T-helper 9 cell (primary cell): ENCODE results near the gene DOC2B.

ENCODE experiments used
- DNase-seq: peaks from one replicate; pipeline ENCODE4 v3.0.0-alpha.2; 2020

Gene DOC2B

GRCh38 chr17:160336-160735, 21.1 kb downstream of the DOC2B start:
- DNase-seq = no peak

GRCh38 chr17:159609-160008, 21.8 kb downstream of the DOC2B start:
- DNase-seq = no peak

- DNase-seq = no peak
Observed at GRCh38 chr17:158379-158778, 23.1 kb downstream of the DOC2B start.

- DNase-seq = no peak
Observed at GRCh38 chr17:157901-158300, 23.5 kb downstream of the DOC2B start.

GRCh38 chr17:156946-157345, 24.5 kb downstream of the DOC2B start:
- no peak for DNase-seq

GRCh38 chr17:156094-156621, 25.3 kb downstream of the DOC2B start:
- DNase-seq = no peak

GRCh38 chr17:155576-155975, 25.9 kb downstream of the DOC2B start:
- DNase-seq = no peak

GRCh38 chr17:153851-154250, 27.6 kb downstream of the DOC2B start:
- no peak for DNase-seq

- no peak for DNase-seq
Observed at GRCh38 chr17:152860-153420, 28.5 kb downstream of the DOC2B start.

- no peak for DNase-seq
Observed at GRCh38 chr17:151886-152859, 29.3 kb downstream of the DOC2B start.

GRCh38 chr17:151004-151403, 30.4 kb downstream of the DOC2B start:
- DNase-seq = no peak

GRCh38 chr17:149897-150584, 31.4 kb downstream of the DOC2B start:
- no peak for DNase-seq

GRCh38 chr17:149231-149630, 32.2 kb downstream of the DOC2B start:
- no peak for DNase-seq

- no peak for DNase-seq
Observed at GRCh38 chr17:148757-149156, 32.7 kb downstream of the DOC2B start.

- DNase-seq = no peak
Observed at GRCh38 chr17:147796-148740, 33.4 kb downstream of the DOC2B start.

GRCh38 chr17:146983-147761, 34.3 kb downstream of the DOC2B start:
- DNase-seq = no peak

GRCh38 chr17:146546-146945, 34.9 kb downstream of the DOC2B start:
- DNase-seq = no peak

GRCh38 chr17:145671-146541, 35.5 kb downstream of the DOC2B start:
- no peak for DNase-seq

GRCh38 chr17:144936-145670, 36.3 kb downstream of the DOC2B start:
- DNase-seq = no peak
